Measurements from ENCODE around the gene SLC7A8.
A peak's percentile ranks its signal among the peaks of the same experiment; 100 is the strongest.

SLC7A8 gene

GRCh38 chr14:23117371-23118020 is 66.0 kb downstream of the SLC7A8 start:
- Histone ChIP-seq H3K27ac (ENCODE audit: extremely low read depth, low read depth, low read length) (no peak overlapping the region), H3K36me3 (ENCODE audit: control insufficient read depth in 2 of 2, insufficient read depth in 1 of 2, low read length in 2 of 2) (no peaks in the 10 kb centered on the region), H3K4me3 (ENCODE audit: low read depth, low read length) (no peak overlapping the region), H3K9me3 (ENCODE audit: control insufficient read depth, insufficient read depth, low read depth, low read length) (no peaks in the 10 kb centered on the region), H3K4me1 (ENCODE audit: control insufficient read depth, insufficient read depth, low read length) (no peaks in the 10 kb centered on the region; the same call in 1 of the 2 replicates)
- TF ChIP-seq ZNF623 (tag by site-specific recombination; IDR thresholded peaks at IDR 0.05) (no peak), ZBTB6 (tag by site-specific recombination; IDR thresholded peaks at IDR 0.05) (0 out of 2 replicates have a peak, but pooled peaks have one; percentile 46)
- ChIA-PET CTCF (interaction anchor here (0.9 to 11.2 kb wide), 4 partner anchors 41 to 122 kb away, joined by 3 to 424 read pairs (median 4); partner anchors contain the start of gene SLC7A8), POLR2A (interaction anchor here (0.6 to 1.6 kb wide), 3 partner anchors 22 to 153 kb away, joined by 3 to 11 read pairs (median 5); partner anchors contain the start of genes ACIN1 and C14orf119)

GRCh38 chr14:23115918-23116317 is 67.5 kb downstream of the SLC7A8 start:
- H3K9me3 ChIP-seq (ENCODE audit: control insufficient read depth, insufficient read depth, low read depth, low read length) = no peaks in the 10 kb centered on the region
- no peaks in the 10 kb centered on the region for H3K36me3 ChIP-seq (ENCODE audit: control insufficient read depth in 2 of 2, insufficient read depth in 1 of 2, low read length in 2 of 2)
- POLR2A ChIA-PET = interaction anchor here (1.8 kb wide), 1 partner anchor 21 kb away, joined by 9 read pairs; the partner anchor contains the start of genes ACIN1 and C14orf119
- no peak overlapping the region for H3K4me3 ChIP-seq (ENCODE audit: low read depth, low read length)
- TF ChIP-seq ZNF426 (tag by site-specific recombination; IDR thresholded peaks at IDR 0.05) = no peak
- TF ChIP-seq ZNF341 (tag by site-specific recombination; IDR thresholded peaks at IDR 0.05; ENCODE audit: low read depth) = no peak
- no peak for TF ChIP-seq ZBTB11 (tag by site-specific recombination; conservative IDR thresholded peaks at IDR 0.05; ENCODE audit: low read depth)
- TF ChIP-seq GLI4 (tag by site-specific recombination; IDR thresholded peaks at IDR 0.05) = no peak
- peak; percentile 78 for TF ChIP-seq ZNF10 (tag by site-specific recombination; IDR thresholded peaks at IDR 0.05)
- no peaks in the 10 kb centered on the region; the same call in 1 of the 2 replicates for H3K4me1 ChIP-seq (ENCODE audit: control insufficient read depth, insufficient read depth, low read length)
- H3K27ac ChIP-seq (ENCODE audit: extremely low read depth, low read depth, low read length) = no peak overlapping the region
- CTCF ChIA-PET = interaction anchor here (0.6 to 1.2 kb wide), 4 partner anchors 47 to 264 kb away, joined by 3 to 6 read pairs (median 4); no protein-coding TSS in a partner anchor

- CTCF ChIA-PET = interaction anchor here (0.6 to 3.3 kb wide), 5 partner anchors 47 to 279 kb away, joined by 3 to 16 read pairs (median 4); no protein-coding TSS in a partner anchor
- no peak overlapping the region for H3K4me3 ChIP-seq (ENCODE audit: low read depth, low read length)
Measured at GRCh38 chr14:23115039-23115731, 68.3 kb downstream of the SLC7A8 start.

More at GRCh38 chr14:23115039-23115731, 68.3 kb downstream of the SLC7A8 start:
- H3K4me1 ChIP-seq (ENCODE audit: control insufficient read depth, insufficient read depth, low read length) = no peaks in the 10 kb centered on the region; the same call in 1 of the 2 replicates
- POLR2A ChIA-PET = interaction anchor here (1.8 kb wide), 1 partner anchor 20 kb away, joined by 9 read pairs; the partner anchor contains the start of genes ACIN1 and C14orf119
- H3K27ac ChIP-seq (ENCODE audit: extremely low read depth, low read depth, low read length) = no peak overlapping the region
- H3K9me3 ChIP-seq (ENCODE audit: control insufficient read depth, insufficient read depth, low read depth, low read length) = no peaks in the 10 kb centered on the region
- no peaks in the 10 kb centered on the region for H3K36me3 ChIP-seq (ENCODE audit: control insufficient read depth in 2 of 2, insufficient read depth in 1 of 2, low read length in 2 of 2)
- TF ChIP-seq PRDM6 (tag by site-specific recombination; IDR thresholded peaks at IDR 0.05) = no peak
- peak; percentile 98 for TF ChIP-seq SCRT2 (tag by site-specific recombination; IDR thresholded peaks at IDR 0.05)
- TF ChIP-seq INSM2 (tag by site-specific recombination; IDR thresholded peaks at IDR 0.05) = 0 out of 2 replicates have a peak, but pooled peaks have one; percentile 21
- 0 out of 2 replicates have a peak, but pooled peaks have one; percentile 9 for TF ChIP-seq ZEB2 (tag by site-specific recombination; IDR thresholded peaks at IDR 0.05)
- peak; percentile 62; the same call in 1 of the 2 replicates for TF ChIP-seq ZIC2 (tag by site-specific recombination; IDR thresholded peaks at IDR 0.05)
- no peak for TF ChIP-seq ZNF311 (tag by site-specific recombination; IDR thresholded peaks at IDR 0.05; ENCODE audit: borderline replicate concordance)
- no peak for TF ChIP-seq ZNF837 (tag by site-specific recombination; IDR thresholded peaks at IDR 0.05)
- TF ChIP-seq ZFP37 (tag by site-specific recombination; IDR thresholded peaks at IDR 0.05) = no peak
- TF ChIP-seq ZNF843 (tag by site-specific recombination; IDR thresholded peaks at IDR 0.05) = no peak
- TF ChIP-seq ZBTB8A (tag by site-specific recombination; IDR thresholded peaks at IDR 0.05) = 0 out of 2 replicates have a peak, but pooled peaks have one; percentile 9
